Measurements from ENCODE around the gene CABLES1. TPM values are rescaled to one million over a fixed set of nuclear protein-coding genes. Genes with fewer than 3 reads are reported as not detected.

CABLES1 gene
- total RNA-seq, 1 experiment from 2014 or later: 16.2 TPM

GRCh38 chr18:23159344-23159743 is 24.1 kb downstream of the CABLES1 start:
- no peak overlapping the region for H3K27ac Mint-ChIP-seq (ENCODE audit: unreplicated experiment)
- H3K4me1 Mint-ChIP-seq (ENCODE audit: low read depth, unreplicated experiment): peaks cover 18% of the 10 kb centered on the region
- no TSS peak for BruUV-seq (replicated peaks)
- CTCF ChIA-PET: interaction anchor here (0.5 to 1.0 kb wide), 4 partner anchors 12 to 68 kb away, joined by 3 to 5 read pairs (median 4); no protein-coding TSS in a partner anchor
- no peaks in the 10 kb centered on the region for H3K36me3 Mint-ChIP-seq (ENCODE audit: insufficient read depth, unreplicated experiment)
- no peaks in the 10 kb centered on the region for H3K27me3 Mint-ChIP-seq (ENCODE audit: unreplicated experiment)
- intact Hi-C loops (cut with micrococcal nuclease; ENCODE audit: unreplicated experiment): no loop called here
- TF ChIP-seq, protein P1, sequence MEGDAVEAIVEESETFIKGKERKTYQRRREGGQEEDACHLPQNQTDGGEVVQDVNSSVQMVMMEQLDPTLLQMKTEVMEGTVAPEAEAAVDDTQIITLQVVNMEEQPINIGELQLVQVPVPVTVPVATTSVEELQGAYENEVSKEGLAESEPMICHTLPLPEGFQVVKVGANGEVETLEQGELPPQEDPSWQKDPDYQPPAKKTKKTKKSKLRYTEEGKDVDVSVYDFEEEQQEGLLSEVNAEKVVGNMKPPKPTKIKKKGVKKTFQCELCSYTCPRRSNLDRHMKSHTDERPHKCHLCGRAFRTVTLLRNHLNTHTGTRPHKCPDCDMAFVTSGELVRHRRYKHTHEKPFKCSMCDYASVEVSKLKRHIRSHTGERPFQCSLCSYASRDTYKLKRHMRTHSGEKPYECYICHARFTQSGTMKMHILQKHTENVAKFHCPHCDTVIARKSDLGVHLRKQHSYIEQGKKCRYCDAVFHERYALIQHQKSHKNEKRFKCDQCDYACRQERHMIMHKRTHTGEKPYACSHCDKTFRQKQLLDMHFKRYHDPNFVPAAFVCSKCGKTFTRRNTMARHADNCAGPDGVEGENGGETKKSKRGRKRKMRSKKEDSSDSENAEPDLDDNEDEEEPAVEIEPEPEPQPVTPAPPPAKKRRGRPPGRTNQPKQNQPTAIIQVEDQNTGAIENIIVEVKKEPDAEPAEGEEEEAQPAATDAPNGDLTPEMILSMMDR (IDR thresholded peaks at IDR 0.05; ENCODE audit: unreplicated experiment): no peak
- DNase-seq: no peak
- H3K9me3 Mint-ChIP-seq (ENCODE audit: low read depth, unreplicated experiment): no peaks in the 10 kb centered on the region
- H3K4me3 Mint-ChIP-seq (ENCODE audit: low read depth, unreplicated experiment): no peak overlapping the region

GRCh38 chr18:23162473-23162872 is 27.2 kb downstream of the CABLES1 start:
- TF ChIP-seq, protein P1 (IDR thresholded peaks at IDR 0.05; ENCODE audit: unreplicated experiment): no peak
- CTCF ChIA-PET: no interaction called here
- no TSS peak for BruUV-seq (replicated peaks)

DNA sequence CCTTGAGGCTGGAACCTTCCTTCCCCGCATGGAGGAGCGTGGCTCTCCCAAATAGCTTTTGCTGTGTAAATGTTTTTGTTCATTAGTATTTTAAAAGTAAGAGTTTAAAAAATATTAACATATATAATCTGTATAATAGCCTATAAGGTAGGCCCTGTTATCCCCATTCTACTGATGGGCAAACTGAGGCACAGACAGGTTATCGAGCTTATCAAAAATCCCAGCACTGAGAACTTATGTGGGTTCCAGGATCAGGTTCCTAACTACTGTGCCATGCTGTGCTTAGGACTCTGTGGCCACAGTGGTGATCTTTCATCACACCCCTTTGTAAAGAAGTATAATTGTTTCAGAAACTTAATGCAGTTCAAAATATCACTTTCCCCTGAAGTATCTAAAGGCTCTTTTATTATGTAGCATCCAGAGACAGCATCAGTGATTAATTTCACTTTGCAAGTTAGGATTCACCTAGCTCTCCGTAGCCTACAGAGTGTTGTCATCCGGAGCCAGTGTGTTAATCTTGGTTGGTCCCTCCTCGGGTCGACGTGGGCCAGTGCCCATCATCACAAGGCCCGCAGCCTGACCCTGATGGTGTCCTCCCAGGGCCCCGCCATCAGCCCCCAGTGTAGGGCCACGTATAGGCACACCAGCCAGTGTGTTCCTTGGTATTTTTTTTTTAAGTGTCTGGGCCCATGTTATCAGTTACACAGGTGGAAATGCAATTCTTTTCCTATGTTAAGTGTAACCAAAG is 28.7 kb downstream of the CABLES1 start:
- Mint-ChIP-seq H3K9me3 (ENCODE audit: low read depth, unreplicated experiment) (no peaks in the 10 kb centered on the region), H3K4me3 (ENCODE audit: low read depth, unreplicated experiment) (no peak overlapping the region), H3K27ac (ENCODE audit: unreplicated experiment) (no peak overlapping the region), H3K27me3 (ENCODE audit: unreplicated experiment) (no peaks in the 10 kb centered on the region), H3K4me1 (ENCODE audit: low read depth, unreplicated experiment) (no peaks in the 10 kb centered on the region), H3K36me3 (ENCODE audit: insufficient read depth, unreplicated experiment) (no peaks in the 10 kb centered on the region)
- no TSS peak for BruUV-seq (replicated peaks)
- intact Hi-C loops (cut with micrococcal nuclease; ENCODE audit: unreplicated experiment): no loop called here
- DNase-seq: no peak
- TF ChIP-seq, protein P1 (IDR thresholded peaks at IDR 0.05; ENCODE audit: unreplicated experiment): no peak
- CTCF ChIA-PET: interaction anchor here (0.7 kb wide), 1 partner anchor 10 kb away, joined by 4 read pairs; no protein-coding TSS in a partner anchor

More at GRCh38 chr18:23162473-23162872, 27.2 kb downstream of the CABLES1 start:
- no peaks in the 10 kb centered on the region for H3K27me3 Mint-ChIP-seq (ENCODE audit: unreplicated experiment)
- no peak for DNase-seq
- H3K9me3 Mint-ChIP-seq (ENCODE audit: low read depth, unreplicated experiment): no peaks in the 10 kb centered on the region
- no peak overlapping the region for H3K27ac Mint-ChIP-seq (ENCODE audit: unreplicated experiment)
- H3K36me3 Mint-ChIP-seq (ENCODE audit: insufficient read depth, unreplicated experiment): no peaks in the 10 kb centered on the region
- H3K4me3 Mint-ChIP-seq (ENCODE audit: low read depth, unreplicated experiment): no peak overlapping the region
- intact Hi-C loops (cut with micrococcal nuclease; ENCODE audit: unreplicated experiment): no loop called here
- H3K4me1 Mint-ChIP-seq (ENCODE audit: low read depth, unreplicated experiment): no peaks in the 10 kb centered on the region

DNA sequence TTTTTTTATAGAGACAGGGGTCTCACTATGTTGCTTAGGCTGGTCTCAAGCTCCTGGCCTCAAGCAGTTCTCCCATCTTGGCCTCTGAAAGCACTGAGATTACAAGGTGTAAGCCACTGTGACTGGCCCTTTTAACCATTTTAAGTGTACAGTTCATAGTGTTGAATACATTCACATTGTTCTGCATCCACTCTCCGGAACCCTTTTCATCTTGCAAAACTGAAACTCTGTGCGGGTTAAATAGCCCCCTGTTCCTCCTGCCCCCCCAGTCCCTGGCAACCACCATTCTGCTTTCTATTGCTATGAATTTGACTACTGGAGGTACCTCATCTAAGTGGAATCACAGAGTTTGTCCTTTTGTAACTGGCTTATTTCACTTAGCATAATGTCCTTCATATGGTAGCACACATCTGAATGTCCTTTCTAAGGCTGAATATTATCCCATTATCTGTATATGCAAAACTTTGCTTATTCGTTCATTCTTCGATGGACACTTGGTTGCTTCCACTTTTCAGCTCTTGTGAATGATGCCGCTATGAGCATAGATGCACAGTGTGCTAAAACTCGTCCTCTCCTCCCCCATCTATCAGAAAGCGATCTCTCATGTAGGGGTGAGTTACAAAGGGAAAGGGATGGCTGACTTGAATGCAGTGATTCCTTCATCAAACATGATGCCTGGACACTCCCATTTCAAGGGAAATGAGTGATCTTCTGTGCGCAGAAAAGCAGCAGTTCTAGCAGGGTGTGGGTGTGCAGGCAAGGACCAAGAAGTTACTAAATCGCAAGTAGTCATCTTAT is 30.2 kb downstream of the CABLES1 start:
- Mint-ChIP-seq H3K4me3 (ENCODE audit: low read depth, unreplicated experiment) (no peak overlapping the region), H3K36me3 (ENCODE audit: insufficient read depth, unreplicated experiment) (no peaks in the 10 kb centered on the region), H3K9me3 (ENCODE audit: low read depth, unreplicated experiment) (no peaks in the 10 kb centered on the region), H3K4me1 (ENCODE audit: low read depth, unreplicated experiment) (no peaks in the 10 kb centered on the region), H3K27ac (ENCODE audit: unreplicated experiment) (no peak overlapping the region), H3K27me3 (ENCODE audit: unreplicated experiment) (no peaks in the 10 kb centered on the region)
- BruUV-seq (replicated peaks): no TSS peak
- no peak for DNase-seq
- intact Hi-C loops (cut with micrococcal nuclease; ENCODE audit: unreplicated experiment): no loop called here
- CTCF ChIA-PET: interaction anchor here (0.7 kb wide), 1 partner anchor 211 kb away, joined by 15 read pairs; no protein-coding TSS in a partner anchor
- TF ChIP-seq, protein P1 (IDR thresholded peaks at IDR 0.05; ENCODE audit: unreplicated experiment): no peak

Data from Calu3 (cell line).